Prostate gland (tissue), 2 donors: ENCODE results near the gene RIPOR2.

Source experiments
- CTCF ChIP-seq, 4 experiments: fragments of 200-600 bp in 2 of 4; fragments of 450-650 bp in 2 of 4; sonication (generic) in 2 of 4; IDR thresholded peaks; 1 replicate in 3 of 4; 2 replicates in 1 of 4; pipeline ENCODE4 v1.5.1; 2016 to 2019; ENCODE audit warnings: antibody characterized with exemption in 4 of 4, mild to moderate bottlenecking in 2 of 4, moderate library complexity in 2 of 4
- POLR2A ChIP-seq: fragments of 450-650 bp; IDR thresholded peaks from one replicate; pipeline ENCODE4 v1.6.1; 2016; ENCODE audit warnings: antibody characterized with exemption, mild to moderate bottlenecking

DNA sequence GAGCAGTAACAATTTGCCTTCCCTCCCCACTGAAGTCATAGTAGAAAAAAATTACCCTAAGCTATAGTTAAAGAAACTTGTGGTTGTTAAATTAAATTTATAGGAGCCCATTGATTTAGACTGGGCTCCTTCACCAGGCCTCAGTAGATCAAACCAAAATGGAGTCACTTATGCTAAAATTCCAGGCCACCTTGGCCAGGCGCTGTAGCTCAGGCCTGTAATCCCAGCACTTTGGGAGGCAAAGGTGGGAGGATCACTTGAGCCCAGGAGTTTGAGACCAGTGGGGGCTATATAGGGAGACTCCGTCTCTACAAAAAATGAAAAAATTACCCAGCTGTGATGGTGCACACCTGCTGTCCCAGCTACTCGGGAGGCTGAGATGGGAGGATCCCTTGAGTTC lies 176.0 kb downstream of the RIPOR2 start:
- TF ChIP-seq CTCF (IDR thresholded peaks at IDR 0.05) (no peak), POLR2A (no peak)
